LNCAP (cell line): ENCODE measurements around the gene PRKCA.

Source experiments
- TF ChIP-seq, protein P1 (sequence below): fragments of 450-650 bp; IDR thresholded peaks from 2 replicates; pipeline ENCODE4 v1.5.1; 2017; ENCODE audit warnings: mild to moderate bottlenecking

Gene PRKCA

GRCh38 chr17:66301864-66302741, at the start of gene PRKCA:
TSS of gene PRKCA (plus strand) at chr17:66302613.
- TF ChIP-seq, protein P1, sequence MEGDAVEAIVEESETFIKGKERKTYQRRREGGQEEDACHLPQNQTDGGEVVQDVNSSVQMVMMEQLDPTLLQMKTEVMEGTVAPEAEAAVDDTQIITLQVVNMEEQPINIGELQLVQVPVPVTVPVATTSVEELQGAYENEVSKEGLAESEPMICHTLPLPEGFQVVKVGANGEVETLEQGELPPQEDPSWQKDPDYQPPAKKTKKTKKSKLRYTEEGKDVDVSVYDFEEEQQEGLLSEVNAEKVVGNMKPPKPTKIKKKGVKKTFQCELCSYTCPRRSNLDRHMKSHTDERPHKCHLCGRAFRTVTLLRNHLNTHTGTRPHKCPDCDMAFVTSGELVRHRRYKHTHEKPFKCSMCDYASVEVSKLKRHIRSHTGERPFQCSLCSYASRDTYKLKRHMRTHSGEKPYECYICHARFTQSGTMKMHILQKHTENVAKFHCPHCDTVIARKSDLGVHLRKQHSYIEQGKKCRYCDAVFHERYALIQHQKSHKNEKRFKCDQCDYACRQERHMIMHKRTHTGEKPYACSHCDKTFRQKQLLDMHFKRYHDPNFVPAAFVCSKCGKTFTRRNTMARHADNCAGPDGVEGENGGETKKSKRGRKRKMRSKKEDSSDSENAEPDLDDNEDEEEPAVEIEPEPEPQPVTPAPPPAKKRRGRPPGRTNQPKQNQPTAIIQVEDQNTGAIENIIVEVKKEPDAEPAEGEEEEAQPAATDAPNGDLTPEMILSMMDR = no peak

DNA sequence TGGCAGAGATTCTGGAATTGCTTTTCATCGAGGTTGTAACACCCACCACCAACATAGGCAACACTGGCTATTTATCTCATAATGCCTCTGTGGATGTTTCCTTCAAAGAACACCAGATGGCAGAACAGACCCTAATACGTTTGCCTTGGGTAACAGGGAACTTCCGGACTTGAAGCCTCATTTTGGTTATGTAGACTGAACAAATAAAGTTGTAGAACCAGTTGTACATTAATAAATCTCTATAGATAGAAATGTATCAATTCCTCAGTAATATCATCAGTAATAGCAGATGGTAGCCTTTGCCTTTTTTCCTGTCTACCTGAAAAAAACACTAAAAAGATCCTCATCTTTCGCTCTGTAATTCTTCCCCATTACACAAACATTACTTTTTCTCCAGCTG, 47.3 kb upstream of the PRKCA start:
- TF ChIP-seq, protein P1 = peak; percentile 77

GRCh38 chr17:66255527-66255971, 46.9 kb upstream of the PRKCA start:
- TF ChIP-seq, protein P1 = no peak

DNA sequence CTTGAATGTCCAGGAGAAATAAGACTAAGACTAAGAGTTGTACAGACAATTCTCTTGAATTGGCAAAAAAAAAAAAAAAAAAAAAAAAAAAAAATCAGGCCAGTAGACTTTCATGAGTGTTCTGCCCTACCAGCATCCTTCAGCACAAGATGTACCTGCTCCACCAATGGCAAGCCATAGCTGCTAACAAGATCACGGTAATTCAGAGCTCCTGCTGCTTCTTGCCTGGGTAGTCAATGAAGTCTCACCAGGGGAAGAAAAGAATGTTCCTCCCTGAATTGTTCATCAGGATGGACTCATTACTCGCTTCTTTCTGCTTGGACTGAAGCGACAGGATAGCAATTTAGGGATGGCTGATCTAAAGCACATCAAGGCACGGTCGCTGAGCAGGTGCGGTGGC, 42.1 kb upstream of the PRKCA start:
- TF ChIP-seq, protein P1 = no peak

GRCh38 chr17:66260688-66261087, 41.7 kb upstream of the PRKCA start:
- TF ChIP-seq, protein P1 = no peak

GRCh38 chr17:66262767-66263166, 39.6 kb upstream of the PRKCA start:
- TF ChIP-seq, protein P1 = no peak

DNA sequence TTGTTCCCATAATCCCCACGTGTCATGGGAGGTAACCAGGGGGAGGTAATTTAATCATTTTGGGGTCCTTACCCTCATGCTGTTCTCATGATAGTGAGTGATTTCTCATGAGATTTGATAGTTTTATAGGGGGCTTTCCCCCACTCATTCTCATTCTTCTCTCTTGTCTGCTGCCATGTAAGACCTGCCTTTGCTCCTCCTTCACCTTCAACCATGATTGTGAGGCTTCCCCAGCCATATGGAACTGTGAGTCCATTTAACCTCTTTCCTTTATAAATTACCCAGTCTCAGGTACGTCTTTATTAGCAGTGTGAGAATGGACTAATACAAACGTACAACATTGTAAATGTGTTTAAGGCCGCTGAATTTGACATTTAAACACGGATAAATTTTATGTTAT, 37.7 kb upstream of the PRKCA start:
- TF ChIP-seq, protein P1 = no peak
